H9 (cell line): ENCODE data around the gene TRAK1. TPM values are rescaled to one million over a fixed set of nuclear protein-coding genes. Genes with fewer than 3 reads are reported as not detected.

Experiments used
- DNase-seq: peaks from one replicate; pipeline ENCODE4 v3.0.0-alpha.2; 2017
- H2AFZ ChIP-seq: one replicate; pipeline ENCODE4 v1.6.1; 2013; ENCODE audit warnings: mild to moderate bottlenecking, low read length, control low read depth, moderate library complexity
- H2AK5ac ChIP-seq: 2 replicates; pipeline ENCODE4 v1.6.1; 2013; ENCODE audit warnings: low read length, control low read depth, mixed read lengths; ENCODE audit not compliant: insufficient read length
- H2BK120ac ChIP-seq: one replicate; pipeline ENCODE4 v1.6.1; 2013; ENCODE audit warnings: low read depth, mild to moderate bottlenecking, low read length, control low read depth, inconsistent platforms; ENCODE audit not compliant: poor library complexity, severe bottlenecking
- H2BK12ac ChIP-seq: 2 replicates; pipeline ENCODE4 v1.6.1; 2013; ENCODE audit warnings: low read length, control low read depth, mixed read lengths, low read depth; ENCODE audit not compliant: insufficient read length
- H2BK15ac ChIP-seq: 2 replicates; pipeline ENCODE4 v1.6.1; 2013; ENCODE audit warnings: low read depth, low read length, control low read depth
- H2BK20ac ChIP-seq: one replicate; pipeline ENCODE4 v1.6.1; 2013; ENCODE audit warnings: low read depth, mild to moderate bottlenecking, low read length, control low read depth, inconsistent platforms; ENCODE audit not compliant: poor library complexity, severe bottlenecking
- H2BK5ac ChIP-seq: 2 replicates; pipeline ENCODE4 v1.6.1; 2013; ENCODE audit warnings: low read length, control low read depth, mixed read lengths; ENCODE audit not compliant: insufficient read length
- H3K14ac ChIP-seq: 2 replicates; pipeline ENCODE4 v1.6.1; 2013; ENCODE audit warnings: low read length, control low read depth; ENCODE audit not compliant: insufficient read depth
- H3K18ac ChIP-seq: 2 replicates; pipeline ENCODE4 v1.6.1; 2013; ENCODE audit warnings: low read depth, mild to moderate bottlenecking, mixed read lengths, low read length, control low read depth; ENCODE audit not compliant: insufficient read length
- H3K23ac ChIP-seq: 2 replicates; pipeline ENCODE4 v1.6.1; 2013; ENCODE audit warnings: low read length, control low read depth, mixed read lengths, low read depth; ENCODE audit not compliant: insufficient read length
- H3K23me2 ChIP-seq: 2 replicates; pipeline ENCODE4 v1.6.1; 2013; ENCODE audit warnings: low read depth, mild to moderate bottlenecking, mixed read lengths, low read length, control low read depth; ENCODE audit not compliant: insufficient read length, poor library complexity, severe bottlenecking
- H3K27ac ChIP-seq: 2 replicates; pipeline ENCODE4 v1.5.1; 2013; ENCODE audit warnings: low read length, control low read depth, mixed read lengths, low read depth; ENCODE audit not compliant: insufficient read length
- H3K27me3 ChIP-seq: 2 replicates; pipeline ENCODE4 v1.6.1; 2013; ENCODE audit warnings: low read length, control low read depth, inconsistent platforms; ENCODE audit not compliant: insufficient read depth
- H3K4ac ChIP-seq: 2 replicates; pipeline ENCODE4 v1.6.1; 2013; ENCODE audit warnings: low read depth, mild to moderate bottlenecking, control low read depth, inconsistent platforms, low read length, moderate library complexity
- H3K4me1 ChIP-seq: 2 replicates; pipeline ENCODE4 v1.6.1; 2013; ENCODE audit warnings: low read length, control low read depth, inconsistent platforms; ENCODE audit not compliant: insufficient read depth
- H3K4me2 ChIP-seq: 2 replicates; pipeline ENCODE4 v1.6.1; 2013; ENCODE audit warnings: low read length, control low read depth, mixed read lengths; ENCODE audit not compliant: insufficient read length, insufficient read depth
- H3K56ac ChIP-seq: 2 replicates; pipeline ENCODE4 v1.6.1; 2013; ENCODE audit warnings: low read depth, mild to moderate bottlenecking, mixed read lengths, low read length, control low read depth; ENCODE audit not compliant: insufficient read length
- H3K79me1 ChIP-seq: 2 replicates; pipeline ENCODE4 v1.6.1; 2013; ENCODE audit warnings: low read depth, mild to moderate bottlenecking, moderate library complexity, low read length, control low read depth, inconsistent platforms; ENCODE audit not compliant: insufficient read depth, poor library complexity, severe bottlenecking
- H3K79me2 ChIP-seq: 2 replicates; pipeline ENCODE4 v1.6.1; 2013; ENCODE audit warnings: low read length, control low read depth, inconsistent platforms; ENCODE audit not compliant: insufficient read depth
- H3K9ac ChIP-seq: 2 replicates; pipeline ENCODE4 v1.6.1; 2013; ENCODE audit warnings: low read length, control low read depth, mixed read lengths; ENCODE audit not compliant: insufficient read length; ENCODE audit errors: extremely low read depth
- H3K9me3 ChIP-seq: one replicate; pipeline ENCODE4 v1.6.1; 2013; ENCODE audit warnings: low read depth, low read length, inconsistent platforms; ENCODE audit not compliant: control insufficient read depth
- H3T11ph ChIP-seq: one replicate; pipeline ENCODE4 v1.6.1; 2013; ENCODE audit warnings: mild to moderate bottlenecking, low read length, control low read depth, inconsistent platforms
- H4K20me1 ChIP-seq: one replicate; pipeline ENCODE4 v1.6.1; 2013; ENCODE audit not compliant: control insufficient read depth, insufficient read length, insufficient read depth
- H4K5ac ChIP-seq: 2 replicates; pipeline ENCODE4 v1.6.1; 2013; ENCODE audit warnings: low read depth, mild to moderate bottlenecking, mixed read lengths, low read length, control low read depth; ENCODE audit not compliant: insufficient read length
- H4K8ac ChIP-seq: replicated peaks from 2 replicates; pipeline ENCODE4 v1.6.1; 2013; ENCODE audit warnings: low read length, control low read depth, mixed read lengths, low read depth; ENCODE audit not compliant: insufficient read length
- H4K91ac ChIP-seq: 2 replicates; pipeline ENCODE4 v1.6.1; 2013; ENCODE audit warnings: low read depth, mild to moderate bottlenecking, moderate library complexity, mixed read lengths, low read length, control low read depth; ENCODE audit not compliant: insufficient read length
- H3K27ac Mint-ChIP-seq, 3 experiments: 2 replicates in 2 of 3; 3 replicates in 1 of 3; pipeline ENCODE4 v1.8.0; 2020 to 2021; ENCODE audit warnings: mixed read lengths in 3 of 3, mild to moderate bottlenecking in 1 of 3, moderate library complexity in 1 of 3
- H3K27me3 Mint-ChIP-seq: 2 replicates; pipeline ENCODE4 v1.8.0; 2021; ENCODE audit warnings: low read depth, mild to moderate bottlenecking, moderate library complexity, mixed read lengths
- H3K36me3 Mint-ChIP-seq, 3 experiments: 2 replicates in 2 of 3; 3 replicates in 1 of 3; pipeline ENCODE4 v1.8.0; 2020 to 2021; ENCODE audit warnings: low read depth in 3 of 3, mixed read lengths in 3 of 3; ENCODE audit not compliant: insufficient read depth in 1 of 3
- H3K4me1 Mint-ChIP-seq, 2 experiments: 2 replicates each; pipeline ENCODE4 v1.8.0; 2020; ENCODE audit warnings: mixed read lengths in 2 of 2
- H3K4me3 Mint-ChIP-seq, 2 experiments: 2 replicates in 1 of 2; 3 replicates in 1 of 2; pipeline ENCODE4 v1.8.0; 2020 to 2021; ENCODE audit warnings: mild to moderate bottlenecking in 2 of 2, mixed read lengths in 2 of 2, moderate library complexity in 1 of 2
- H3K9me3 Mint-ChIP-seq, 2 experiments: 2 replicates in 1 of 2; 3 replicates in 1 of 2; pipeline ENCODE4 v1.8.0; 2020; ENCODE audit warnings: mild to moderate bottlenecking in 2 of 2, mixed read lengths in 2 of 2, moderate library complexity in 1 of 2
- WGBS: extraction: QIAGEN DNeasy Blood & Tissue Kit; methylation state at CpG from one replicate; pipeline ENCODE4 v1.1.7; 2013; ENCODE audit warnings: missing lambda C conversion rate, low lambda C conversion rate, mixed read lengths; ENCODE audit not compliant: insufficient read length; ENCODE audit errors: extremely low coverage; 5-methylcytosine and 5-hydroxymethylcytosine counted together
- total RNA-seq: library from RNA; stranded (reverse); gene quantifications from 2 replicates; pipeline ENCODE4 v1.2.1, GENCODE V29; 2021
- TF ChIP-seq, protein P1 (sequence below): fragments of 200-600 bp; sonication (generic); conservative IDR thresholded peaks from 3 replicates; pipeline ENCODE4 v1.8.0; 2021; ENCODE audit warnings: antibody characterized with exemption, mild to moderate bottlenecking

TRAK1 gene
- total RNA-seq, 1 experiment from 2014 or later, result 34.2 TPM

DNA sequence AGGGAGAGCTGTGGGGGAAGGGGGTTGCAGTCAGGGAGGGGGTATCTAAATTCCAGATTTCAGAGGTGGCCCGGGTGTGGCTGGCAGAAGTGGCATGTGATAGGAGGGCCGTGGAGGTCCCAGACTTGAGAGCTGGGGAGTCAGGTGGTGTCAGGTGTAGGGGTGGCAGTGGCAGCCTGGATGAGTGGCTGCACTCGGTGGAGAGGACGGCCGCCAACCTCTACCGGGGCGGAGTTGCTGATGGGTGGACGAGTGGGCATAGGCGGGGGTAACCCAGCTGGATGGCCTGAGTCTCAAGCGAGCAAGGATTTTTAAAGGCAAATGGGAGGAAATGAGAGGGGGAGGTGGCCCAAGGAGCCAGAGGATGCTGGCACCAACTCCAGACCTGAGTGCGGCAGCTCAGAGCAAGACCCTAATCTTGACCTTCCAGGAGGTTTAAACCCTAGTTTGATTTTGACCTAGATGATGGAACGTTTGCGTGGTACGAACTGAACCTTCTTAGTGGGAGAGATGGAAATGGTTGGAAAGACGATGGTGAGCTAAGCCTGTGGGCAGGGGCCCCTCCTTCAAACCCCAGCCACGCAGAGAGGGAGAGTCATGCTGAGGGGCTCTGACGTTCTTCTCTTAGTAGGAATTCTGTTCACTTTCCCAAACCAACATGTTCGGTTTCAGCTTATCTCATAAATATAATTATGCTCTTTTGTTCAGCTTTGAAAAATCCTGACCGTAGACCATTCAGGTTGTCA, 8.0 kb downstream of the TRAK1 start:
- Mint-ChIP-seq H3K4me3 (no peak overlapping the region), H3K9me3 (peaks cover 10 to 12% of the 10 kb centered on the region in 2 experiments; a peak in 4 of 5 replicates), H3K36me3 (peaks cover 14 to 20% (median 15%) of the 10 kb centered on the region in 3 experiments), H3K4me1 (peaks cover 16 to 24% of the 10 kb centered on the region in 2 experiments), H3K27ac (peak overlapping the region; percentile 33 to 86 (median 46); a peak in 3 of 7 replicates), H3K27me3 (no peaks in the 10 kb centered on the region)
- Histone ChIP-seq H2AFZ (no peak overlapping the region), H3K4ac (no peak overlapping the region; the same call in 1 of the 2 replicates), H3K23me2 (no peaks in the 10 kb centered on the region), H2AK5ac (no peak overlapping the region), H3K4me1 (no peaks in the 10 kb centered on the region), H2BK12ac (no peak overlapping the region), H4K5ac (no peak overlapping the region), H2BK20ac (no peak overlapping the region), H4K20me1 (no peaks in the 10 kb centered on the region), H3K4me2 (no peak overlapping the region), H3K79me2 (no peaks in the 10 kb centered on the region; the same call in 1 of the 2 replicates), H3K79me1 (no peaks in the 10 kb centered on the region), H3K9me3 (no peaks in the 10 kb centered on the region), H4K91ac (no peak overlapping the region), H3T11ph (no peak overlapping the region), H3K9ac (no peak overlapping the region), H3K27me3 (no peaks in the 10 kb centered on the region), H4K8ac (no peak overlapping the region), H3K14ac (no peak overlapping the region; the same call in 1 of the 2 replicates), H3K56ac (no peak overlapping the region), H3K27ac (no peak overlapping the region), H3K23ac (no peak overlapping the region), H2BK5ac (no peak overlapping the region), H3K18ac (no peak overlapping the region), H2BK15ac (no peak overlapping the region), H2BK120ac (no peak overlapping the region)
- no peak for DNase-seq
- TF ChIP-seq, protein P1, sequence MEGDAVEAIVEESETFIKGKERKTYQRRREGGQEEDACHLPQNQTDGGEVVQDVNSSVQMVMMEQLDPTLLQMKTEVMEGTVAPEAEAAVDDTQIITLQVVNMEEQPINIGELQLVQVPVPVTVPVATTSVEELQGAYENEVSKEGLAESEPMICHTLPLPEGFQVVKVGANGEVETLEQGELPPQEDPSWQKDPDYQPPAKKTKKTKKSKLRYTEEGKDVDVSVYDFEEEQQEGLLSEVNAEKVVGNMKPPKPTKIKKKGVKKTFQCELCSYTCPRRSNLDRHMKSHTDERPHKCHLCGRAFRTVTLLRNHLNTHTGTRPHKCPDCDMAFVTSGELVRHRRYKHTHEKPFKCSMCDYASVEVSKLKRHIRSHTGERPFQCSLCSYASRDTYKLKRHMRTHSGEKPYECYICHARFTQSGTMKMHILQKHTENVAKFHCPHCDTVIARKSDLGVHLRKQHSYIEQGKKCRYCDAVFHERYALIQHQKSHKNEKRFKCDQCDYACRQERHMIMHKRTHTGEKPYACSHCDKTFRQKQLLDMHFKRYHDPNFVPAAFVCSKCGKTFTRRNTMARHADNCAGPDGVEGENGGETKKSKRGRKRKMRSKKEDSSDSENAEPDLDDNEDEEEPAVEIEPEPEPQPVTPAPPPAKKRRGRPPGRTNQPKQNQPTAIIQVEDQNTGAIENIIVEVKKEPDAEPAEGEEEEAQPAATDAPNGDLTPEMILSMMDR, result no peak
- no CpG with 5 or more reads among the region's 19 CpGs for WGBS
